Gastrocnemius medialis (tissue), 4 donors: ENCODE measurements around the gene CD48. TPM values are rescaled to one million over a fixed set of nuclear protein-coding genes. Genes with fewer than 3 reads are reported as not detected.

ENCODE experiments used
- ATAC-seq, 2 donors: fragments of 150-250 bp; one replicate each; pipeline ENCODE4 v1.9.1; 2016
- DNase-seq, 2 donors: peaks; one replicate each; pipeline ENCODE4 v3.0.0-alpha.2; 2019
- H3K27ac ChIP-seq, 4 donors: fragments of 200-600 bp; sonication (generic); 1 replicate in 1 of 4; 2 replicates in 3 of 4; pipeline ENCODE4 v1.5.1; 2016 to 2018; ENCODE audit warnings: mild to moderate bottlenecking in 2 of 4, moderate library complexity in 1 of 4
- H3K27me3 ChIP-seq, 3 donors: fragments of 200-600 bp; sonication (generic) in 2 of 3; 1 replicate in 1 of 3; 2 replicates in 2 of 3; pipeline versions ENCODE4 v1.5.1 to v1.6.0; 2016 to 2019; ENCODE audit warnings: mild to moderate bottlenecking in 1 of 3, moderate library complexity in 1 of 3
- H3K36me3 ChIP-seq, 2 donors: fragments of 200-600 bp; sonication (generic) in 1 of 2; one replicate each; pipeline ENCODE4 v1.5.1; 2017 to 2018
- H3K4me1 ChIP-seq, 2 donors: fragments of 200-600 bp; sonication (generic) in 1 of 2; one replicate each; pipeline ENCODE4 v1.5.1; 2016 to 2017; ENCODE audit warnings: mild to moderate bottlenecking in 2 of 2
- H3K4me3 ChIP-seq, 4 donors: fragments of 200-600 bp; sonication (generic) in 3 of 4; 1 replicate in 1 of 4; 2 replicates in 3 of 4; pipeline ENCODE4 v1.5.1; 2016 to 2019; ENCODE audit warnings: mild to moderate bottlenecking in 2 of 4
- H3K9me3 ChIP-seq, 3 donors: fragments of 200-600 bp; sonication (generic) in 2 of 3; 1 replicate in 1 of 3; 2 replicates in 2 of 3; pipeline ENCODE4 v1.5.1; 2016 to 2019
- POLR2A ChIP-seq, 2 donors: fragments of 450-650 bp; IDR thresholded peaks; one replicate each; pipeline ENCODE4 v1.6.1; 2017; ENCODE audit warnings: antibody characterized with exemption in 2 of 2, mild to moderate bottlenecking in 2 of 2, moderate library complexity in 2 of 2
- in situ Hi-C, 4 donors: fragments of 200-750 bp; cut with MboI; loops; one replicate each; pipeline versions ENCODE4 v1.15.0 to v1.8.0; 2017; ENCODE audit warnings: low sequenced_read_pairs in 4 of 4
- intact Hi-C: fragments of 100-400 bp; cut with DNase I; formaldehyde crosslinking; loops from one replicate; pipeline ENCODE4 v1.15.1; 2023; ENCODE audit warnings: low total_unique reads
- total RNA-seq, 4 donors: library from RNA; depleted of rRNA; stranded (reverse); fragments of >200 nt; gene quantifications; one replicate each; pipeline versions ENCODE4 v1.1.0 to v1.2.3, GENCODE V29; 2016
- TF ChIP-seq, protein P1 (sequence below), 5 experiments: fragments of 450-650 bp in 3 of 5; fragments of 200-600 bp in 2 of 5; sonication (generic) in 2 of 5; IDR thresholded peaks in 4 of 5; conservative IDR thresholded peaks in 1 of 5; 1 replicate in 4 of 5; 2 replicates in 1 of 5; pipeline ENCODE4 v1.5.1; 2016 to 2019; ENCODE audit warnings: antibody characterized with exemption in 5 of 5, mild to moderate bottlenecking in 3 of 5, moderate library complexity in 3 of 5

The CD48 gene
- total RNA-seq, 4 donors from 2014 or later: 0.62 to 1.3 TPM; not detected in 2

- no peak overlapping the region for H3K27ac ChIP-seq
- in situ Hi-C loops (no loop called here), intact Hi-C loops (no loop called here)
- H3K27me3 ChIP-seq: peaks cover 0 to 4% (median 0%) of the 10 kb centered on the region in 3 donors
- ATAC-seq (no peak), DNase-seq (no peak)
- no peaks in the 10 kb centered on the region for H3K9me3 ChIP-seq
- H3K36me3 ChIP-seq: no peaks in the 10 kb centered on the region
- no peak for TF ChIP-seq POLR2A (IDR thresholded peaks at IDR 0.05)
- TF ChIP-seq, protein P1, sequence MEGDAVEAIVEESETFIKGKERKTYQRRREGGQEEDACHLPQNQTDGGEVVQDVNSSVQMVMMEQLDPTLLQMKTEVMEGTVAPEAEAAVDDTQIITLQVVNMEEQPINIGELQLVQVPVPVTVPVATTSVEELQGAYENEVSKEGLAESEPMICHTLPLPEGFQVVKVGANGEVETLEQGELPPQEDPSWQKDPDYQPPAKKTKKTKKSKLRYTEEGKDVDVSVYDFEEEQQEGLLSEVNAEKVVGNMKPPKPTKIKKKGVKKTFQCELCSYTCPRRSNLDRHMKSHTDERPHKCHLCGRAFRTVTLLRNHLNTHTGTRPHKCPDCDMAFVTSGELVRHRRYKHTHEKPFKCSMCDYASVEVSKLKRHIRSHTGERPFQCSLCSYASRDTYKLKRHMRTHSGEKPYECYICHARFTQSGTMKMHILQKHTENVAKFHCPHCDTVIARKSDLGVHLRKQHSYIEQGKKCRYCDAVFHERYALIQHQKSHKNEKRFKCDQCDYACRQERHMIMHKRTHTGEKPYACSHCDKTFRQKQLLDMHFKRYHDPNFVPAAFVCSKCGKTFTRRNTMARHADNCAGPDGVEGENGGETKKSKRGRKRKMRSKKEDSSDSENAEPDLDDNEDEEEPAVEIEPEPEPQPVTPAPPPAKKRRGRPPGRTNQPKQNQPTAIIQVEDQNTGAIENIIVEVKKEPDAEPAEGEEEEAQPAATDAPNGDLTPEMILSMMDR (IDR thresholded peaks at IDR 0.05 in 4 of 5, conservative IDR thresholded peaks at IDR 0.05 in 1 of 5): no peak
- H3K4me1 ChIP-seq: no peaks in the 10 kb centered on the region
- H3K4me3 ChIP-seq: no peak overlapping the region
Observed at GRCh38 chr1:160672789-160673695, 38.6 kb downstream of the CD48 start.

GRCh38 chr1:160671603-160672517 is 39.8 kb downstream of the CD48 start:
- Histone ChIP-seq H3K9me3 (no peaks in the 10 kb centered on the region), H3K36me3 (no peaks in the 10 kb centered on the region), H3K27ac (no peak overlapping the region), H3K4me3 (no peak overlapping the region), H3K27me3 (peaks cover 0 to 4% (median 0%) of the 10 kb centered on the region in 3 donors), H3K4me1 (no peaks in the 10 kb centered on the region)
- DNase-seq (no peak), ATAC-seq (no peak)
- in situ Hi-C loops (no loop called here), intact Hi-C loops (no loop called here)
- TF ChIP-seq, protein P1 (IDR thresholded peaks at IDR 0.05 in 4 of 5, conservative IDR thresholded peaks at IDR 0.05 in 1 of 5): no peak
- no peak for TF ChIP-seq POLR2A (IDR thresholded peaks at IDR 0.05)

GRCh38 chr1:160670701-160671100 is 40.9 kb downstream of the CD48 start:
- Histone ChIP-seq H3K36me3 (no peaks in the 10 kb centered on the region), H3K27me3 (peaks cover 0 to 4% (median 0%) of the 10 kb centered on the region in 3 donors), H3K27ac (no peak overlapping the region), H3K9me3 (no peaks in the 10 kb centered on the region), H3K4me3 (no peak overlapping the region), H3K4me1 (no peaks in the 10 kb centered on the region)
- intact Hi-C loops: no loop called here
- no peak for TF ChIP-seq POLR2A (IDR thresholded peaks at IDR 0.05)
- TF ChIP-seq, protein P1 (IDR thresholded peaks at IDR 0.05 in 4 of 5, conservative IDR thresholded peaks at IDR 0.05 in 1 of 5): no peak
- no peak for DNase-seq
- in situ Hi-C loops: no loop called here
- no peak for ATAC-seq

DNA sequence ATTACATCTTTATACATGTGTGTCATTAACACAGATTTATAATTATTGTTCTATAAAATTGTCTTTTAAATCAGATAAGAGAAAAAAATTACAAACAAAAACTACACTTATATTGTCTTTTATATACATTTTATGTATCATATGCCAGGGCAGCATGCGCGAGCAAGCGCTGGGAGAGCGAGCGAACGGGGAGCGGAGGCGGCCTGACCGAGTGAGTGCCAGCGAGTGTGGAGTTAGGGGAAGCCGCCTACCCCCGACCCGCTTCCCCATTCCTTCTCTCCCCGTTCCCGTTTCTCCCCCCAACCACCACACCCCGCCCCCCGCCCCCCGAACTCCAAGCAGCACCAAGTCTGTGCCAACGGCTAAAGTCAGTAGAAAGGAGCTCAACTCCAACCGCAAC is 41.8 kb downstream of the CD48 start:
- H3K4me1 ChIP-seq: no peaks in the 10 kb centered on the region
- DNase-seq (no peak), ATAC-seq (no peak)
- TF ChIP-seq, protein P1 (IDR thresholded peaks at IDR 0.05 in 4 of 5, conservative IDR thresholded peaks at IDR 0.05 in 1 of 5): no peak
- no peak for TF ChIP-seq POLR2A (IDR thresholded peaks at IDR 0.05)
- no peak overlapping the region for H3K27ac ChIP-seq
- intact Hi-C loops (no loop called here), in situ Hi-C loops (no loop called here)
- H3K27me3 ChIP-seq: peaks cover 0 to 4% (median 0%) of the 10 kb centered on the region in 3 donors
- H3K9me3 ChIP-seq: no peaks in the 10 kb centered on the region
- H3K4me3 ChIP-seq: no peak overlapping the region
- no peaks in the 10 kb centered on the region for H3K36me3 ChIP-seq
